ENCODE measurements around the gene TTC38.
A peak's percentile ranks its signal among the peaks of the same experiment; 100 is the strongest.
"Not testable (repeated sequence)": the region's sequence is repeated elsewhere in the genome, so short reads cannot be mapped to it uniquely, and the experiment has no call there.

The TTC38 gene

GRCh38 chr22:46296257-46297150 is 28.7 kb downstream of the TTC38 start, which contains the start of gene GTSE1:
TSS of gene GTSE1 (plus strand) at chr22:46296870. CDS start at chr22:46297401, 531 bp downstream.
- DNase-seq: peak; percentile 99 to 100 (median 100)

GRCh38 chr22:46297151-46297812 is 29.5 kb downstream of the TTC38 start:
- peak in 2 of 4 experiments; percentile 24 to 33 for DNase-seq

GRCh38 chr22:46299101-46299500 is 31.3 kb downstream of the TTC38 start:
- no peak for DNase-seq

GRCh38 chr22:46300491-46300890 is 32.7 kb downstream of the TTC38 start:
- no peak for DNase-seq

- no peak for DNase-seq
These were observed 35.6 kb downstream of the TTC38 start for GRCh38 chr22:46303347-46303965.

- DNase-seq: no peak
These were observed 40.6 kb downstream of the TTC38 start for GRCh38 chr22:46308283-46308988.

GRCh38 chr22:46309526-46310085 is 41.8 kb downstream of the TTC38 start:
- no peak for DNase-seq

GRCh38 chr22:46312056-46312455 is 44.2 kb downstream of the TTC38 start:
- no peak for DNase-seq

- not testable (repeated sequence) for DNase-seq
These were observed 45.0 kb downstream of the TTC38 start for GRCh38 chr22:46312848-46313247.

- DNase-seq: no peak
These were observed 48.2 kb downstream of the TTC38 start for GRCh38 chr22:46315976-46316375.

- DNase-seq: no peak
These were observed 49.8 kb downstream of the TTC38 start for GRCh38 chr22:46317646-46318045.

- DNase-seq: no peak
These were observed 50.8 kb downstream of the TTC38 start for GRCh38 chr22:46318576-46318975.

- DNase-seq: no peak
These were observed 51.5 kb downstream of the TTC38 start for GRCh38 chr22:46319319-46319718.

- no peak for DNase-seq
These were observed 52.4 kb downstream of the TTC38 start for GRCh38 chr22:46320166-46320710.

GRCh38 chr22:46320716-46321386 is 53.0 kb downstream of the TTC38 start:
- DNase-seq: no peak

- DNase-seq: no peak
These were observed 54.9 kb downstream of the TTC38 start for GRCh38 chr22:46322711-46323110.

GRCh38 chr22:46323162-46323561 is 55.4 kb downstream of the TTC38 start:
- DNase-seq: no peak

GRCh38 chr22:46326066-46326680 is 58.4 kb downstream of the TTC38 start:
- no peak for DNase-seq

GRCh38 chr22:46327691-46328465 is 60.1 kb downstream of the TTC38 start:
- no peak for DNase-seq

- DNase-seq: no peak
These were observed 61.0 kb downstream of the TTC38 start for GRCh38 chr22:46328797-46329196.
